ENCODE results near the gene ABCD1. TPM values are rescaled to one million over a fixed set of nuclear protein-coding genes. Genes with fewer than 3 reads are reported as not detected.
"Not testable (repeated sequence)": the region's sequence is repeated elsewhere in the genome, so short reads cannot be mapped to it uniquely, and the experiment has no call there.

Gene ABCD1
- total and polyA plus RNA-seq, 8 donors = 5.8 to 13.2 (median 9.8) TPM

- no peak overlapping the region for H3K27ac ChIP-seq
- DNase-seq (peak in 1 of 6 donors; percentile 70), FAIRE-seq (no peak), ATAC-seq (no peak)
- no peaks in the 10 kb centered on the region for H3K4me1 ChIP-seq
- H3K9me3 ChIP-seq = no peaks in the 10 kb centered on the region
- H3K36me3 ChIP-seq = no peaks in the 10 kb centered on the region
- TF ChIP-seq, protein P1, sequence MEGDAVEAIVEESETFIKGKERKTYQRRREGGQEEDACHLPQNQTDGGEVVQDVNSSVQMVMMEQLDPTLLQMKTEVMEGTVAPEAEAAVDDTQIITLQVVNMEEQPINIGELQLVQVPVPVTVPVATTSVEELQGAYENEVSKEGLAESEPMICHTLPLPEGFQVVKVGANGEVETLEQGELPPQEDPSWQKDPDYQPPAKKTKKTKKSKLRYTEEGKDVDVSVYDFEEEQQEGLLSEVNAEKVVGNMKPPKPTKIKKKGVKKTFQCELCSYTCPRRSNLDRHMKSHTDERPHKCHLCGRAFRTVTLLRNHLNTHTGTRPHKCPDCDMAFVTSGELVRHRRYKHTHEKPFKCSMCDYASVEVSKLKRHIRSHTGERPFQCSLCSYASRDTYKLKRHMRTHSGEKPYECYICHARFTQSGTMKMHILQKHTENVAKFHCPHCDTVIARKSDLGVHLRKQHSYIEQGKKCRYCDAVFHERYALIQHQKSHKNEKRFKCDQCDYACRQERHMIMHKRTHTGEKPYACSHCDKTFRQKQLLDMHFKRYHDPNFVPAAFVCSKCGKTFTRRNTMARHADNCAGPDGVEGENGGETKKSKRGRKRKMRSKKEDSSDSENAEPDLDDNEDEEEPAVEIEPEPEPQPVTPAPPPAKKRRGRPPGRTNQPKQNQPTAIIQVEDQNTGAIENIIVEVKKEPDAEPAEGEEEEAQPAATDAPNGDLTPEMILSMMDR (IDR thresholded peaks at IDR 0.05) = no peak
- no peaks in the 10 kb centered on the region for H3K27me3 ChIP-seq
- intact Hi-C loops (cut with DNase I) = no loop called here
- no peak overlapping the region for H3K4me3 ChIP-seq
- 81 to 95% methylated on average over 11 to 14 of the region's 14 CpGs for WGBS, 2 donors
Observed at GRCh38 chrX:153741446-153741845, 16.8 kb downstream of the ABCD1 start.

GRCh38 chrX:153742111-153742510, 17.5 kb downstream of the ABCD1 start:
- DNase-seq; H3K27me3 ChIP-seq; H3K27ac ChIP-seq; H3K4me3 ChIP-seq; intact Hi-C loops (cut with DNase I); H3K36me3 ChIP-seq; H3K9me3 ChIP-seq; ATAC-seq; FAIRE-seq; H3K4me1 ChIP-seq: not testable (repeated sequence)
- WGBS, 2 donors = 91 to 95% methylated on average over 12 to 14 of the region's 14 CpGs

- H3K27ac ChIP-seq; H3K27me3 ChIP-seq; intact Hi-C loops (cut with DNase I); H3K4me3 ChIP-seq; ATAC-seq; H3K36me3 ChIP-seq; H3K9me3 ChIP-seq; FAIRE-seq; H3K4me1 ChIP-seq: not testable (repeated sequence)
- 71 to 79% methylated on average over 20 to 32 of the region's 32 CpGs for WGBS, 2 donors
- peak in 1 of 6 donors; percentile 60 for DNase-seq
Observed at GRCh38 chrX:153742796-153743467, 18.3 kb downstream of the ABCD1 start.

DNA sequence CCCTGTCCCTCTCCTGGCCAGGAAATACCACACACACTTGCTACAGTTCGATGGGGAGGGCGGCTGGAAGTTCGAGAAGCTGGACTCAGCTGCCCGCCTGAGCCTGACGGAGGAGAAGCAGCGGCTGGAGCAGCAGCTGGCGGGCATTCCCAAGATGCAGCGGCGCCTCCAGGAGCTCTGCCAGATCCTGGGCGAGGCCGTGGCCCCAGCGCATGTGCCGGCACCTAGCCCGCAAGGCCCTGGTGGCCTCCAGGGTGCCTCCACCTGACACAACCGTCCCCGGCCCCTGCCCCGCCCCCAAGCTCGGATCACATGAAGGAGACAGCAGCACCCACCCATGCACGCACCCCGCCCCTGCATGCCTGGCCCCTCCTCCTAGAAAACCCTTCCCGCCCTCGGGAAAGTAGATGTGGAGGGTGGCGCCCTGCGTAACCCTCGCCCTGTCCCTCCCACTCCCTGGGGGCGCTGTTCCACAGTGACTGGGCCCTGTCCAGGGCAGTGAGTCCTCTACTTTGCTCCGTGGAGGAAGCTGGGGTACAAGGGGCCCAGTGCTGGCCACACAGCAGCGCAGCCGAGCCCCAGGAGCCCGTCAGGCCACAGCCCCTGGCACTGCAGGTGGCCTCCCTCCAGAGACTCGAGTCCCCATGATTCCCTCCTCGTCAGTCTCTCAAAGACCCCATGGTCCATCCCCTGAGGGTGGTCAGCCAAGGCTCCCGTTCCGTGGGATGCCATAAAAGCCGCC, 19.0 kb downstream of the ABCD1 start:
- not testable (repeated sequence) for H3K4me3 ChIP-seq
- peak overlapping the region in 1 of 4 donors; percentile 23 for H3K27ac ChIP-seq
- WGBS, 2 donors = 53 to 77% methylated on average over 16 to 32 of the region's 35 CpGs

GRCh38 chrX:153744210-153745066, 19.8 kb downstream of the ABCD1 start:
- DNase-seq (peak in 3 of 6 donors; percentile 32 to 65 (median 56)), ATAC-seq (peak in 1 of 4 donors; percentile 57), FAIRE-seq (peak; percentile 60)
- no peaks in the 10 kb centered on the region for H3K27me3 ChIP-seq
- H3K27ac ChIP-seq = peak overlapping the region in 1 of 4 donors; percentile 23
- no peaks in the 10 kb centered on the region for H3K9me3 ChIP-seq
- WGBS, 2 donors = 41 to 42% methylated on average over 36 to 38 of the region's 38 CpGs
- intact Hi-C loops (cut with DNase I) = no loop called here
- no peaks in the 10 kb centered on the region for H3K36me3 ChIP-seq
- no peak overlapping the region for H3K4me3 ChIP-seq
- no peaks in the 10 kb centered on the region for H3K4me1 ChIP-seq
- TF ChIP-seq, protein P1 (IDR thresholded peaks at IDR 0.05) = no peak

More for the DNA sequence above, 19.0 kb downstream of the ABCD1 start:
- FAIRE-seq; H3K9me3 ChIP-seq; H3K36me3 ChIP-seq; H3K4me1 ChIP-seq; H3K27me3 ChIP-seq; intact Hi-C loops (cut with DNase I): not testable (repeated sequence)
- DNase-seq = peak in 3 of 6 donors; percentile 68 to 88 (median 80)
- ATAC-seq = peak in 1 of 4 donors; percentile 77

- DNase-seq = peak in 1 of 6 donors; percentile 55
- H3K36me3 ChIP-seq; intact Hi-C loops (cut with DNase I); H3K4me3 ChIP-seq; H3K27me3 ChIP-seq; H3K27ac ChIP-seq; H3K4me1 ChIP-seq; ATAC-seq; H3K9me3 ChIP-seq; FAIRE-seq: not testable (repeated sequence)
- 32 to 54% methylated on average over 9 to 12 of the region's 12 CpGs for WGBS, 2 donors
Observed at GRCh38 chrX:153745067-153745433, 20.4 kb downstream of the ABCD1 start.

Data from pancreas (tissue), 10 donors.